ENCODE measurements around the gene MEGF6. TPM values are rescaled to one million over a fixed set of nuclear protein-coding genes. Genes with fewer than 3 reads are reported as not detected.

The MEGF6 gene, protein sequence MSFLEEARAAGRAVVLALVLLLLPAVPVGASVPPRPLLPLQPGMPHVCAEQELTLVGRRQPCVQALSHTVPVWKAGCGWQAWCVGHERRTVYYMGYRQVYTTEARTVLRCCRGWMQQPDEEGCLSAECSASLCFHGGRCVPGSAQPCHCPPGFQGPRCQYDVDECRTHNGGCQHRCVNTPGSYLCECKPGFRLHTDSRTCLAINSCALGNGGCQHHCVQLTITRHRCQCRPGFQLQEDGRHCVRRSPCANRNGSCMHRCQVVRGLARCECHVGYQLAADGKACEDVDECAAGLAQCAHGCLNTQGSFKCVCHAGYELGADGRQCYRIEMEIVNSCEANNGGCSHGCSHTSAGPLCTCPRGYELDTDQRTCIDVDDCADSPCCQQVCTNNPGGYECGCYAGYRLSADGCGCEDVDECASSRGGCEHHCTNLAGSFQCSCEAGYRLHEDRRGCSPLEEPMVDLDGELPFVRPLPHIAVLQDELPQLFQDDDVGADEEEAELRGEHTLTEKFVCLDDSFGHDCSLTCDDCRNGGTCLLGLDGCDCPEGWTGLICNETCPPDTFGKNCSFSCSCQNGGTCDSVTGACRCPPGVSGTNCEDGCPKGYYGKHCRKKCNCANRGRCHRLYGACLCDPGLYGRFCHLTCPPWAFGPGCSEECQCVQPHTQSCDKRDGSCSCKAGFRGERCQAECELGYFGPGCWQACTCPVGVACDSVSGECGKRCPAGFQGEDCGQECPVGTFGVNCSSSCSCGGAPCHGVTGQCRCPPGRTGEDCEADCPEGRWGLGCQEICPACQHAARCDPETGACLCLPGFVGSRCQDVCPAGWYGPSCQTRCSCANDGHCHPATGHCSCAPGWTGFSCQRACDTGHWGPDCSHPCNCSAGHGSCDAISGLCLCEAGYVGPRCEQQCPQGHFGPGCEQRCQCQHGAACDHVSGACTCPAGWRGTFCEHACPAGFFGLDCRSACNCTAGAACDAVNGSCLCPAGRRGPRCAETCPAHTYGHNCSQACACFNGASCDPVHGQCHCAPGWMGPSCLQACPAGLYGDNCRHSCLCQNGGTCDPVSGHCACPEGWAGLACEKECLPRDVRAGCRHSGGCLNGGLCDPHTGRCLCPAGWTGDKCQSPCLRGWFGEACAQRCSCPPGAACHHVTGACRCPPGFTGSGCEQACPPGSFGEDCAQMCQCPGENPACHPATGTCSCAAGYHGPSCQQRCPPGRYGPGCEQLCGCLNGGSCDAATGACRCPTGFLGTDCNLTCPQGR (N-terminal part only)
- total RNA-seq (100 to 1,000 TPM in 1 of 2 donors, 10 to 100 TPM in 1; 40.6 to 108 TPM), polyA plus RNA-seq (ENCODE audit: insufficient read length in 6 of 6) (10 to 100 TPM; 46.7 to 72.6 (median 51.5) TPM)
- long read RNA-seq, donor 1, transcript MEGF6-207 (3 exons, 1,174 nt): major isoform, 6 of 12 reads
- long read RNA-seq, donor 1, partial matches to known transcripts: 6 of 12 reads
- long read RNA-seq, donor 1, other reads (novel, unspliced or antisense): 0 of 12 reads
- long read RNA-seq, donor 2, partial matches to known transcripts: 0 of 2 reads
- long read RNA-seq, donor 2, other reads (novel, unspliced or antisense): 0 of 2 reads
- long read RNA-seq, donor 3, partial matches to known transcripts: 0 of 2 reads
- long read RNA-seq, donor 3, other reads (novel, unspliced or antisense): 0 of 2 reads
- long read RNA-seq, donor 4, partial matches to known transcripts: 5 of 20 reads
- long read RNA-seq, donor 4, other reads (novel, unspliced or antisense): 15 of 20 reads
- long read RNA-seq, donor 5, full-length matches to known transcripts: 3 of 9 reads
- long read RNA-seq, donor 5, partial matches to known transcripts: 6 of 9 reads
- long read RNA-seq, donor 5, other reads (novel, unspliced or antisense): 0 of 9 reads
- long read RNA-seq, donor 6: 0 reads
- long read RNA-seq, donor 7: 0 reads
- long read RNA-seq, donor 8, partial matches to known transcripts: 0 of 1 reads
- long read RNA-seq, donor 8, other reads (novel, unspliced or antisense): 0 of 1 reads
- long read RNA-seq, donor 9: 0 reads
- long read RNA-seq, donor 10, partial matches to known transcripts: 2 of 7 reads
- long read RNA-seq, donor 10, other reads (novel, unspliced or antisense): 4 of 7 reads
- long read RNA-seq, donor 11: 0 reads
- long read RNA-seq, donor 12, partial matches to known transcripts: 0 of 1 reads
- long read RNA-seq, donor 12, other reads (novel, unspliced or antisense): 0 of 1 reads

DNA sequence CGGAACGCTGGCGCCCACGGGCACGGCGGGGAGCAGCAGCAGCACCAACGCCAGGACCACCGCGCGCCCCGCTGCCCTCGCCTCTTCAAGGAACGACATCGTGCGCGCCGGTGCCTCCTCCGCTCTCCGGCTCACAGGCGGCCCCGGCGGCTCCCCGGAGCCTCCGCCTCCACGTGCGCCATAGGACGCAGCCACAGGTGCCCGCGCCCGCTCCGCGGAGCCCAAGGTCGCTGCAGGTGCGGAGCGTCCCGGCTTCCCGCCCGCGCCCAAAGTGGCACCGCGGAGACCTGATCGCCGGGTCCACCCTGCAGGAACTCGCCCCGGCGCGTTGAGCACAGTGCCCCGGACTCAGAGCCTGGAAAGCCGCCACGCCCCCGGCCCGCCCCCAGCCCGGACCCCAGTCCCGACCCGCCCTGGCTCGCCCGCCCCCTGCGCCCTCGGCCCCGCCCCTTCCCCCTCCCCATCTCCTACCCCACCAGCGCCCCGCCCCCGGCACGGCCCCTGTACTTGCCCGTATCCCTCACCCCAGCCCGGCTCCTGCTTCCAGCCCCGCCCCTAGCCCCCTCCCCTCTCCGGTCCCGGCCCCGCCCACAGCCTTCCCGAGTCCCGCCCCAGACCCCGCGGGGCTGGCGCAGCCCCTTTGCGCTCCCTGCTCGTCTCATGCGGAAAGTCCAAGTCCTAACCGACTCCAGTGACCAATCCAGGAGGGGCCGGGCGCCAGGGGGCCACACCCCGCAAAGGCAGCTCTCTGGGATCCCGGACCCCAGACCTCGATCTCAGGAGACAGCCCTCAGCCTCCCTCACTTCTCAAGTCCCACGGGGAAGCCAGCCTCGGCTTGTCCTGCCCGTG lies at the start of gene MEGF6:
Gene MEGF6 (minus strand): TSS at position 339 of the 850 bp plus-strand sequence. CDS start 240 bp downstream, at position 99.
- Histone ChIP-seq H3K4me3 (peak within 1 kb of the TSS; percentile 50 to 57), H3K36me3 (no peaks in the 10 kb centered on the region), H3K9me3 (no peaks in the 10 kb centered on the region), H3K27ac (peak within 1 kb of the TSS in 1 of 2 donors; percentile 59), H3K27me3 (peaks cover 0 to 38% of the 10 kb centered on the region in 2 donors), H3K4me1 (peaks cover 27 to 60% of the 10 kb centered on the region in 2 donors)
- DNase-seq (peak; percentile 79 to 95 (median 92)), ATAC-seq (peak; percentile 83)
- intact Hi-C loops (cut with DNase I): no loop called here
- TF ChIP-seq, protein P1, sequence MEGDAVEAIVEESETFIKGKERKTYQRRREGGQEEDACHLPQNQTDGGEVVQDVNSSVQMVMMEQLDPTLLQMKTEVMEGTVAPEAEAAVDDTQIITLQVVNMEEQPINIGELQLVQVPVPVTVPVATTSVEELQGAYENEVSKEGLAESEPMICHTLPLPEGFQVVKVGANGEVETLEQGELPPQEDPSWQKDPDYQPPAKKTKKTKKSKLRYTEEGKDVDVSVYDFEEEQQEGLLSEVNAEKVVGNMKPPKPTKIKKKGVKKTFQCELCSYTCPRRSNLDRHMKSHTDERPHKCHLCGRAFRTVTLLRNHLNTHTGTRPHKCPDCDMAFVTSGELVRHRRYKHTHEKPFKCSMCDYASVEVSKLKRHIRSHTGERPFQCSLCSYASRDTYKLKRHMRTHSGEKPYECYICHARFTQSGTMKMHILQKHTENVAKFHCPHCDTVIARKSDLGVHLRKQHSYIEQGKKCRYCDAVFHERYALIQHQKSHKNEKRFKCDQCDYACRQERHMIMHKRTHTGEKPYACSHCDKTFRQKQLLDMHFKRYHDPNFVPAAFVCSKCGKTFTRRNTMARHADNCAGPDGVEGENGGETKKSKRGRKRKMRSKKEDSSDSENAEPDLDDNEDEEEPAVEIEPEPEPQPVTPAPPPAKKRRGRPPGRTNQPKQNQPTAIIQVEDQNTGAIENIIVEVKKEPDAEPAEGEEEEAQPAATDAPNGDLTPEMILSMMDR (IDR thresholded peaks at IDR 0.05): no peak

DNA sequence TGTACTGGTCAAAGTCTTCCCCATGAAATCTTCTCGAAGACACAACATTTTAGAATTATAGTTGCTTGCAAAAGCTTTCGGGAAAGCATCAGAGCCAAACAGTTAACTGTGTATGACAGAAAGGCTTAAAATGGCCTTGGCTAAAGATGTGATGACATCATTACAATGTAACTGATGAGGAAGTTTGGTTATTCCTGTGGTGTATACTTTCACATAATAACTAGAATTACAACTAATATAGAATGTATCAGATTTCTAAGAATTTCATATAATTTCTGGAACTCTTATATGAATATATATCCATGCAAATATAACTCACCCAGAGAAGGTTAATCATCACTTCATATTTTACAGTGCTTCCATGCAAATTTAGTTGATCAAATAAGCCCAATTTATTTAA lies 49.4 kb upstream of the MEGF6 start:
- Histone ChIP-seq H3K4me1 (peaks cover 0 to 5% of the 10 kb centered on the region in 2 donors), H3K9me3 (no peaks in the 10 kb centered on the region), H3K27me3 (peaks cover 0 to 36% of the 10 kb centered on the region in 2 donors), H3K4me3 (no peak overlapping the region), H3K36me3 (no peaks in the 10 kb centered on the region), H3K27ac (no peak overlapping the region)
- TF ChIP-seq, protein P1 (IDR thresholded peaks at IDR 0.05): no peak
- ATAC-seq (no peak), DNase-seq (no peak)
- intact Hi-C loops (cut with DNase I): no loop called here

DNA sequence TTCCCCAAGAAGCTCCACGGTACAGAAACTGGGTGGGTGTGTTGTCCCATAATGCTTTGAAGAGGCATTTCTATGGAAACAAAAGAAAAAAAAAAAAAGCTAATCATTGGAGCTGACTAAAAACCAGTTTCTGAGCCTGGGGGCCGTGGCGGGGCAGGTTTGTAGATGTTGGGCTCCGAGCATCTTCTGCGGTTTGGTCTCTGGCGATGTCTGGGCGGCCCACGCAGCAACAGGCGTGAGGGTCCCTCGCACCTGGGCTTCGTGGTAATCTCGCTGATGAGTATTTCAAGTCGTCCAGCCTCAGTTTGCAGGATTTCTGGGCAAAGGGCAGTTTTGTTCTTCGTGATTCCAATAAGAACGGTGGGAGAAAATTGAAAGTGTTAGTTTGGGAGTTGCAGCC lies 47.8 kb upstream of the MEGF6 start:
- ATAC-seq (no peak), DNase-seq (peak in 2 of 4 donors; percentile 10 to 43)
- no peaks in the 10 kb centered on the region for H3K9me3 ChIP-seq
- TF ChIP-seq, protein P1 (IDR thresholded peaks at IDR 0.05): no peak
- intact Hi-C loops (cut with DNase I): no loop called here
- no peaks in the 10 kb centered on the region for H3K4me1 ChIP-seq
- H3K36me3 ChIP-seq: no peaks in the 10 kb centered on the region
- peaks cover 1 to 52% of the 10 kb centered on the region in 2 donors for H3K27me3 ChIP-seq
- no peak overlapping the region for H3K4me3 ChIP-seq
- H3K27ac ChIP-seq: no peak overlapping the region

Measured in left lung (tissue), 14 donors.